Vagina (tissue), 2 donors: ENCODE measurements around the gene CUEDC1. TPM values are rescaled to one million over a fixed set of nuclear protein-coding genes. Genes with fewer than 3 reads are reported as not detected.

ENCODE experiments used
- DNase-seq, 2 donors: peaks; one replicate each; pipeline ENCODE4 v3.0.0-alpha.2; 2017; ENCODE audit errors: extremely low spot score in 2 of 2
- H3K27ac ChIP-seq: fragments of 200-600 bp; sonication (generic); one replicate; pipeline ENCODE4 v1.5.1; 2019
- H3K27me3 ChIP-seq: fragments of 200-600 bp; sonication (generic); one replicate; pipeline ENCODE4 v1.5.1; 2019
- H3K36me3 ChIP-seq, 2 donors: fragments of 200-600 bp; sonication (generic); one replicate each; pipeline ENCODE4 v1.5.1; 2017 to 2019
- H3K4me1 ChIP-seq: fragments of 200-600 bp; sonication (generic); one replicate; pipeline ENCODE4 v1.5.1; 2019
- H3K4me3 ChIP-seq, 2 donors: fragments of 200-600 bp; sonication (generic); 1 replicate in 1 of 2; 2 replicates in 1 of 2; pipeline ENCODE4 v1.5.1; 2016 to 2019
- H3K9me3 ChIP-seq: fragments of 200-600 bp; sonication (generic); one replicate; pipeline ENCODE4 v1.5.1; 2019
- CTCF ChIP-seq, 3 experiments: fragments of 450-650 bp in 2 of 3; fragments of 200-600 bp in 1 of 3; sonication (generic) in 1 of 3; IDR thresholded peaks; one replicate each; pipeline ENCODE4 v1.5.1; 2017 to 2019; ENCODE audit warnings: antibody characterized with exemption in 3 of 3, mild to moderate bottlenecking in 2 of 3, moderate library complexity in 2 of 3
- POLR2A ChIP-seq, 2 donors: fragments of 450-650 bp; IDR thresholded peaks; one replicate each; pipeline ENCODE4 v1.6.1; 2017; ENCODE audit warnings: antibody characterized with exemption in 2 of 2, mild to moderate bottlenecking in 2 of 2, moderate library complexity in 2 of 2
- POLR2AphosphoS5 ChIP-seq, 2 donors: sonication (generic); formaldehyde crosslinking; IDR thresholded peaks; one replicate each; pipeline ENCODE4 v1.9.0; 2017; ENCODE audit warnings: antibody characterized with exemption in 2 of 2, mild to moderate bottlenecking in 2 of 2, low read depth in 1 of 2; ENCODE audit not compliant: insufficient read depth in 1 of 2
- intact Hi-C: fragments of 100-400 bp; cut with DNase I; formaldehyde crosslinking; loops from one replicate; pipeline ENCODE4 v1.15.1; 2023
- total RNA-seq: library from RNA; depleted of rRNA; stranded (reverse); fragments of >200 nt; gene quantifications from one replicate; pipeline ENCODE4 v1.2.3, GENCODE V29; 2016

Gene CUEDC1
- total RNA-seq, 1 donor from 2014 or later, result 28.7 TPM

- intact Hi-C loops, result no loop called here
Measured at GRCh38 chr17:57885148-57885915, 69.9 kb downstream of the CUEDC1 start.

GRCh38 chr17:57881783-57882351, 73.3 kb downstream of the CUEDC1 start:
- Histone ChIP-seq H3K27me3 (no peaks in the 10 kb centered on the region), H3K4me3 (no peak overlapping the region), H3K27ac (peak overlapping the region; percentile 76), H3K4me1 (peaks cover 49% of the 10 kb centered on the region), H3K9me3 (no peaks in the 10 kb centered on the region), H3K36me3 (peaks cover 0 to 11% of the 10 kb centered on the region in 2 donors)
- intact Hi-C loops, result no loop called here
- no peak for DNase-seq
- TF ChIP-seq POLR2AphosphoS5 (IDR thresholded peaks at IDR 0.05; ENCODE audit: insufficient read depth in 1 of 2, low read depth in 1 of 2), result peak in 1 of 2 donors; percentile 4
- no peak for TF ChIP-seq CTCF (IDR thresholded peaks at IDR 0.05)

More at GRCh38 chr17:57885148-57885915, 69.9 kb downstream of the CUEDC1 start:
- Histone ChIP-seq H3K9me3 (no peaks in the 10 kb centered on the region), H3K27ac (no peak overlapping the region), H3K4me1 (peaks cover 44% of the 10 kb centered on the region), H3K4me3 (no peak overlapping the region), H3K27me3 (no peaks in the 10 kb centered on the region), H3K36me3 (peaks cover 0 to 6% of the 10 kb centered on the region in 2 donors)
- TF ChIP-seq POLR2A (IDR thresholded peaks at IDR 0.05) (no peak), CTCF (IDR thresholded peaks at IDR 0.05) (no peak), POLR2AphosphoS5 (IDR thresholded peaks at IDR 0.05; ENCODE audit: insufficient read depth in 1 of 2, low read depth in 1 of 2) (no peak)
- DNase-seq, result no peak

- DNase-seq, result no peak
- intact Hi-C loops, result no loop called here
- H3K9me3 ChIP-seq, result no peaks in the 10 kb centered on the region
- H3K36me3 ChIP-seq, result peaks cover 0 to 11% of the 10 kb centered on the region in 2 donors
- H3K4me3 ChIP-seq, result peak overlapping the region in 1 of 2 donors; percentile 9
- H3K4me1 ChIP-seq, result peaks cover 56% of the 10 kb centered on the region
- TF ChIP-seq POLR2A (IDR thresholded peaks at IDR 0.05) (no peak), CTCF (IDR thresholded peaks at IDR 0.05) (no peak), POLR2AphosphoS5 (IDR thresholded peaks at IDR 0.05; ENCODE audit: insufficient read depth in 1 of 2, low read depth in 1 of 2) (no peak)
- H3K27ac ChIP-seq, result peak overlapping the region; percentile 76
- H3K27me3 ChIP-seq, result no peaks in the 10 kb centered on the region
Measured at GRCh38 chr17:57881143-57881542, 74.1 kb downstream of the CUEDC1 start.

GRCh38 chr17:57880086-57880456, 75.1 kb downstream of the CUEDC1 start:
- no peaks in the 10 kb centered on the region for H3K27me3 ChIP-seq
- no peak for TF ChIP-seq CTCF (IDR thresholded peaks at IDR 0.05)
- no peak for TF ChIP-seq POLR2AphosphoS5 (IDR thresholded peaks at IDR 0.05; ENCODE audit: insufficient read depth in 1 of 2, low read depth in 1 of 2)
- TF ChIP-seq POLR2A (IDR thresholded peaks at IDR 0.05), result no peak
- H3K4me1 ChIP-seq, result peaks cover 67% of the 10 kb centered on the region
- H3K36me3 ChIP-seq, result peaks cover 0 to 11% of the 10 kb centered on the region in 2 donors
- DNase-seq, result no peak
- no peaks in the 10 kb centered on the region for H3K9me3 ChIP-seq
- H3K4me3 ChIP-seq, result no peak overlapping the region
- peak overlapping the region; percentile 76 for H3K27ac ChIP-seq
- intact Hi-C loops, result no loop called here
